ENCODE data around the gene RIN3. TPM values are rescaled to one million over a fixed set of nuclear protein-coding genes. Genes with fewer than 3 reads are reported as not detected.

RIN3 gene
- total and polyA plus RNA-seq, 7 donors: 6.0 to 31.8 (median 15.3) TPM

GRCh38 chr14:92686900-92687427 lies 173.4 kb downstream of the RIN3 start:
- Histone ChIP-seq H3K36me3 (peaks cover 4 to 34% (median 13%) of the 10 kb centered on the region in 4 donors), H3K27ac (peak overlapping the region in 3 of 4 donors; percentile 65 to 74 (median 68)), H3K4me3 (peak overlapping the region; percentile 13 to 46 (median 38)), H3K4me1 (peaks cover 0 to 24% (median 21%) of the 10 kb centered on the region in 4 donors), H3K9me3 (no peaks in the 10 kb centered on the region), H3K27me3 (no peaks in the 10 kb centered on the region)
- WGBS, 2 donors: 9 to 39% methylated on average over 45 of the region's 45 CpGs
- peak; percentile 90 for DNase-seq
- intact Hi-C loops (cut with DNase I): loop anchor here (2.0 to 5.0 kb wide), 2 partner anchors 96 to 565 kb away; partner anchors contain the start of genes CPSF2 and NDUFB1
- TF ChIP-seq CTCF (IDR thresholded peaks at IDR 0.05) (peak; percentile 91 to 95 (median 94)), POLR2A (IDR thresholded peaks at IDR 0.05) (no peak), POLR2AphosphoS5 (IDR thresholded peaks at IDR 0.05) (peak in 3 of 4 donors; percentile 35 to 61 (median 57))

- Histone ChIP-seq H3K27me3 (no peaks in the 10 kb centered on the region), H3K4me3 (peak overlapping the region; percentile 11 to 46 (median 38)), H3K36me3 (peaks cover 4 to 27% (median 11%) of the 10 kb centered on the region in 4 donors), H3K27ac (peak overlapping the region; percentile 41 to 74 (median 66)), H3K4me1 (peaks cover 0 to 33% (median 30%) of the 10 kb centered on the region in 4 donors), H3K9me3 (no peaks in the 10 kb centered on the region)
- intact Hi-C loops (cut with DNase I): loop anchor here (2.0 to 5.0 kb wide), 2 partner anchors 95 to 566 kb away; partner anchors contain the start of genes CPSF2 and NDUFB1
- TF ChIP-seq POLR2A (IDR thresholded peaks at IDR 0.05): no peak
- peak in 3 of 4 donors; percentile 6 to 36 (median 7) for TF ChIP-seq POLR2AphosphoS5 (IDR thresholded peaks at IDR 0.05)
- TF ChIP-seq CTCF (IDR thresholded peaks at IDR 0.05): no peak
- peak; percentile 76 for DNase-seq
- WGBS, 2 donors: 46 to 74% methylated on average over 80 of the region's 80 CpGs
Measured at GRCh38 chr14:92687681-92688433, 174.3 kb downstream of the RIN3 start.

- H3K27ac ChIP-seq: peak overlapping the region in 3 of 4 donors; percentile 65 to 74 (median 68)
- no peaks in the 10 kb centered on the region for H3K9me3 ChIP-seq
- intact Hi-C loops (cut with DNase I): loop anchor here (5.0 kb wide), 1 partner anchor 566 kb away; the partner anchor contains the start of genes CPSF2 and NDUFB1
- peak; percentile 67 for DNase-seq
- TF ChIP-seq POLR2AphosphoS5 (IDR thresholded peaks at IDR 0.05) (no peak), EP300 (IDR thresholded peaks at IDR 0.05) (no peak), CTCF (IDR thresholded peaks at IDR 0.05) (no peak), POLR2A (IDR thresholded peaks at IDR 0.05) (no peak)
- H3K4me1 ChIP-seq: peaks cover 0 to 42% (median 38%) of the 10 kb centered on the region in 4 donors
- peaks cover 4 to 27% (median 11%) of the 10 kb centered on the region in 4 donors for H3K36me3 ChIP-seq
- H3K4me3 ChIP-seq: peak overlapping the region in 2 of 4 donors; percentile 40 to 46
- WGBS, 2 donors: 58 to 87% methylated on average over 30 of the region's 30 CpGs
- H3K27me3 ChIP-seq: no peaks in the 10 kb centered on the region
Measured at GRCh38 chr14:92688434-92689375, 175.1 kb downstream of the RIN3 start.

- peaks cover 0 to 51% (median 47%) of the 10 kb centered on the region in 4 donors for H3K4me1 ChIP-seq
- no peaks in the 10 kb centered on the region for H3K27me3 ChIP-seq
- 64 to 78% methylated on average over 13 of the region's 13 CpGs for WGBS, 2 donors
- no peak overlapping the region for H3K27ac ChIP-seq
- H3K9me3 ChIP-seq: no peaks in the 10 kb centered on the region
- peak; percentile 63 for DNase-seq
- peaks cover 4 to 12% (median 7%) of the 10 kb centered on the region in 4 donors for H3K36me3 ChIP-seq
- no peak overlapping the region for H3K4me3 ChIP-seq
- intact Hi-C loops (cut with DNase I): no loop called here
- TF ChIP-seq POLR2A (IDR thresholded peaks at IDR 0.05) (no peak), CTCF (IDR thresholded peaks at IDR 0.05) (peak in 1 of 4 experiments; percentile 43), POLR2AphosphoS5 (IDR thresholded peaks at IDR 0.05) (peak in 1 of 4 donors; percentile 16)
Measured at GRCh38 chr14:92690171-92691011, 176.8 kb downstream of the RIN3 start.
